ENCODE data around the gene CERS2. TPM values are rescaled to one million over a fixed set of nuclear protein-coding genes. Genes with fewer than 3 reads are reported as not detected.

The CERS2 gene
- total and polyA plus RNA-seq, 2 of the 4 experiments (the other 2 are of a cell fraction) = 118 to 127 TPM

DNA sequence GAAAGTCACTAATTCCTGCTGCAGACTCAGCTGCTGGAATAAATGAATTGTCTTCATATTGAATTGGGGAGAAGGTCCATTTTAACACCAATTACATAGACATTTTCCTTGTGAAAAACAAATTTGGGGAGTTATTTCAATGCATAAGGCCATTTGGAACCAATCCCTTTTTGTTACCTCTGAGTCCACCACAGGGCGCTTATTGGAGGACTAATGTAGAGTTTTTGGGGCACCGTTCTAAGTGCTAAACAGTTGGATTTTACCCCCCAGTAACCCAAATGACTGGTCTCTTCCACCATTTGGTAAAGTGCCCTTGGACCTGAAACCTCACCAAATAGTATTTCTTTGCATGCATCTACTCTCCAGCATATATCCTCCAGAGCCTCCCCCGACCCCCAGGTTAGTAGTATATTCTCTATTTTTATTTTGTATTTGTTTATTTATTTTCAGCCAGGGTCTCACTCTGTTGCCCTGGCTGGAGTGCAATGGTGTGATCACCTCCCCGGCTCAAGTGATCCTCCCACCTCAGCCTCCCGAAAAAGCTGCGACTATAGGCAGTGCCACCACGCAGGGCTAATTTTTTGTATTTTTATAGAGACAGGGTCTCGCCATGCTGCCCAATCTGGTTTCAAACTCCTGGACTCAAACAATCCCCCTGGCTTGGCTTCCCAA lies 35.2 kb upstream of the CERS2 start:
- intact Hi-C loops (cut with micrococcal nuclease) (loop anchor here (5.0 to 10.0 kb wide), 2 partner anchors 52 to 445 kb away; partner anchors contain the start of gene MLLT11), in situ Hi-C loops (cut with MboI; ENCODE audit: low sequenced_read_pairs) (no loop called here), dilution Hi-C loops (cut with HindIII; ENCODE audit: low sequenced_read_pairs, unreplicated experiment) (no loop called here)
- Histone ChIP-seq H2BK20ac (ENCODE audit: low read depth, low read length) (no peak overlapping the region), H2BK5ac (ENCODE audit: low read depth, low read length, poor library complexity, severe bottlenecking) (peak overlapping the region; percentile 3), H3K4ac (ENCODE audit: low read depth, low read length) (no peak overlapping the region), H3K4me2 (ENCODE audit: low read depth, low read length) (peak overlapping the region; percentile 81; the same call in 1 of the 2 replicates), H3K9me3 (ENCODE audit: control insufficient read depth, insufficient read depth, low read length) (no peaks in the 10 kb centered on the region), H3K9ac (ENCODE audit: low read depth, low read length) (no peak overlapping the region), H3K9me1 (ENCODE audit: insufficient read depth, low read length) (peaks cover 11% of the 10 kb centered on the region), H3K79me1 (ENCODE audit: low read depth in 1 of 2, low read length in 2 of 2) (peaks cover 16 to 52% of the 10 kb centered on the region in 2 experiments), H3K56ac (ENCODE audit: extremely low read depth, insufficient read depth, low read length) (no peak overlapping the region), H3K4me1 (ENCODE audit: control insufficient read depth, insufficient read depth, low read length) (peaks cover 5% of the 10 kb centered on the region; the same call in 1 of the 2 replicates), H4K5ac (ENCODE audit: low read depth, low read length) (no peak overlapping the region), H3K4me3 (ENCODE audit: insufficient read depth, low read depth, low read length) (no peak overlapping the region), H4K20me1 (ENCODE audit: insufficient read depth, low read length) (no peaks in the 10 kb centered on the region), H2BK120ac (ENCODE audit: low read depth, low read length) (no peak overlapping the region), H2AK5ac (ENCODE audit: low read depth, low read length) (no peak overlapping the region), H3K27ac (ENCODE audit: insufficient read depth, low read length) (no peak overlapping the region), H3K36me3 (ENCODE audit: control insufficient read depth, insufficient read depth, low read length) (no peaks in the 10 kb centered on the region), H3K18ac (ENCODE audit: low read depth, low read length) (no peak overlapping the region), H4K91ac (ENCODE audit: insufficient read depth, low read depth, low read length) (no peak overlapping the region), H3K14ac (replicated peaks; ENCODE audit: low read depth, low read length) (no peak overlapping the region), H2AFZ (replicated peaks; ENCODE audit: low read length, poor library complexity) (no peak overlapping the region), H3K27me3 (ENCODE audit: control insufficient read depth, insufficient read depth, low read length) (no peaks in the 10 kb centered on the region), H2AK9ac (replicated peaks; ENCODE audit: low read depth, low read length, poor library complexity) (no peak overlapping the region), H4K8ac (ENCODE audit: low read depth in 2 of 2, low read length in 2 of 2) (no peak overlapping the region), H3K23ac (ENCODE audit: low read depth, low read length) (no peak overlapping the region), H2BK15ac (ENCODE audit: low read depth, low read length) (no peak overlapping the region; the same call in 2 of the 3 replicates)
- DNase-seq (no peak), ATAC-seq (ENCODE audit: low read depth) (no peak)
- ChIA-PET CTCF (interaction anchor here (1.0 kb wide), 1 partner anchor 49 kb away, joined by 5 read pairs; the partner anchor contains the start of gene CDC42SE1), POLR2A (ENCODE audit: unreplicated experiment) (no interaction called here)
- WGBS, 2 experiments (ENCODE audit: extremely low coverage in 2 of 2, insufficient read length in 1 of 2) = 83% methylated on average over 1 of the region's 8 CpGs; no CpG with 5 or more reads in 1 of the 2 experiments
- TF ChIP-seq CHD1 (IDR thresholded peaks at IDR 0.05; ENCODE audit: low read depth, low read length) = no peak
- TF ChIP-seq POLR2A (IDR thresholded peaks at IDR 0.05; ENCODE audit: low read depth, low read length) = no peak
- TF ChIP-seq RCOR1 (IDR thresholded peaks at IDR 0.05; ENCODE audit: insufficient replicate concordance, low read length) = no peak
- TF ChIP-seq MXI1 (IDR thresholded peaks at IDR 0.05; ENCODE audit: borderline replicate concordance, low read depth, low read length) = no peak
- BruUV-seq (replicated peaks) = no TSS peak
